Suprapubic skin (tissue), 4 donors: ENCODE measurements around the gene CLNK.

Experiments used
- CTCF ChIP-seq, 2 donors: fragments of 200-600 bp in 1 of 2; fragments of 450-650 bp in 1 of 2; sonication (generic) in 1 of 2; IDR thresholded peaks; one replicate each; pipeline ENCODE4 v1.5.1; 2016 to 2019; ENCODE audit warnings: antibody characterized with exemption in 2 of 2, mild to moderate bottlenecking in 1 of 2, moderate library complexity in 1 of 2
- EP300 ChIP-seq: sonication (generic); formaldehyde crosslinking; IDR thresholded peaks from one replicate; pipeline ENCODE4 v1.6.1; 2017; ENCODE audit warnings: antibody characterized with exemption
- POLR2A ChIP-seq, 2 donors: fragments of 450-650 bp; IDR thresholded peaks; one replicate each; pipeline ENCODE4 v1.6.1; 2017; ENCODE audit warnings: antibody characterized with exemption in 2 of 2, mild to moderate bottlenecking in 2 of 2, moderate library complexity in 2 of 2
- POLR2AphosphoS5 ChIP-seq, 3 donors: sonication (generic); formaldehyde crosslinking; IDR thresholded peaks; one replicate each; pipeline ENCODE4 v1.6.1; 2017; ENCODE audit warnings: antibody characterized with exemption in 3 of 3

- no peak for TF ChIP-seq POLR2A (IDR thresholded peaks at IDR 0.05)
- TF ChIP-seq CTCF (IDR thresholded peaks at IDR 0.05): no peak
- no peak for TF ChIP-seq POLR2AphosphoS5 (IDR thresholded peaks at IDR 0.05)
- TF ChIP-seq EP300: no peak
Measured at GRCh38 chr4:10589321-10589720, 95.2 kb downstream of the CLNK start.
